Measurements from ENCODE around the gene ARHGEF37.

GRCh38 chr5:149608936-149609545 is 27.7 kb downstream of the ARHGEF37 start:
- TF ChIP-seq, protein P1, sequence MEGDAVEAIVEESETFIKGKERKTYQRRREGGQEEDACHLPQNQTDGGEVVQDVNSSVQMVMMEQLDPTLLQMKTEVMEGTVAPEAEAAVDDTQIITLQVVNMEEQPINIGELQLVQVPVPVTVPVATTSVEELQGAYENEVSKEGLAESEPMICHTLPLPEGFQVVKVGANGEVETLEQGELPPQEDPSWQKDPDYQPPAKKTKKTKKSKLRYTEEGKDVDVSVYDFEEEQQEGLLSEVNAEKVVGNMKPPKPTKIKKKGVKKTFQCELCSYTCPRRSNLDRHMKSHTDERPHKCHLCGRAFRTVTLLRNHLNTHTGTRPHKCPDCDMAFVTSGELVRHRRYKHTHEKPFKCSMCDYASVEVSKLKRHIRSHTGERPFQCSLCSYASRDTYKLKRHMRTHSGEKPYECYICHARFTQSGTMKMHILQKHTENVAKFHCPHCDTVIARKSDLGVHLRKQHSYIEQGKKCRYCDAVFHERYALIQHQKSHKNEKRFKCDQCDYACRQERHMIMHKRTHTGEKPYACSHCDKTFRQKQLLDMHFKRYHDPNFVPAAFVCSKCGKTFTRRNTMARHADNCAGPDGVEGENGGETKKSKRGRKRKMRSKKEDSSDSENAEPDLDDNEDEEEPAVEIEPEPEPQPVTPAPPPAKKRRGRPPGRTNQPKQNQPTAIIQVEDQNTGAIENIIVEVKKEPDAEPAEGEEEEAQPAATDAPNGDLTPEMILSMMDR (conservative IDR thresholded peaks at IDR 0.05) = no peak
- no peak for TF ChIP-seq ZFX (IDR thresholded peaks at IDR 0.05)
